IMR-90 (cell line): ENCODE measurements around the gene INAVA. TPM values are rescaled to one million over a fixed set of nuclear protein-coding genes. Genes with fewer than 3 reads are reported as not detected.

ENCODE experiments used
- ATAC-seq: fragments of 200-7000 bp; cut with Tn5 transposase; 2 replicates; pipeline ENCODE4 v1.9.1; 2020; ENCODE audit warnings: low read depth, mild to moderate bottlenecking, moderate library complexity
- BruUV-seq: library from RNA; stranded (reverse); fragments of 400-500 nt; replicated peaks from 2 replicates; lab custom pipeline; 2021; lab: Mats Ljungman, UMichigan
- CTCF ChIA-PET: fragments of 300-600 bp; formaldehyde crosslinking; extraction: SDS; loops from one replicate; lab custom pipeline; 2021; ENCODE audit warnings: antibody characterized with exemption; lab: Yijun Ruan, JAX
- POLR2A ChIA-PET: fragments of 300-600 bp; sonication (Branson Sonifier 250); formaldehyde crosslinking; loops from one replicate; lab custom pipeline; 2022; ENCODE audit warnings: antibody characterized with exemption; ENCODE audit not compliant: unreplicated experiment; lab: Charles Lee
- DNase-seq: peaks from one replicate; pipeline ENCODE4 v3.0.0; 2013
- H2AFZ ChIP-seq: replicated peaks from 2 replicates; pipeline ENCODE3; 2013; ENCODE audit warnings: low read length, mild to moderate bottlenecking; ENCODE audit not compliant: poor library complexity
- H2AK5ac ChIP-seq: 2 replicates; pipeline ENCODE4 v1.6.1; 2013; ENCODE audit warnings: low read depth, low read length, inconsistent platforms
- H2AK9ac ChIP-seq: replicated peaks from 2 replicates; pipeline ENCODE3; 2013; ENCODE audit warnings: mild to moderate bottlenecking, low read depth, low read length, moderate library complexity; ENCODE audit not compliant: poor library complexity
- H2BK120ac ChIP-seq: 2 replicates; pipeline ENCODE4 v1.6.1; 2013; ENCODE audit warnings: low read depth, low read length, inconsistent platforms
- H2BK15ac ChIP-seq: 3 replicates; pipeline ENCODE4 v1.6.1; 2013; ENCODE audit warnings: low read depth, low read length, inconsistent platforms
- H2BK20ac ChIP-seq: 2 replicates; pipeline ENCODE4 v1.6.1; 2013; ENCODE audit warnings: low read depth, mild to moderate bottlenecking, inconsistent platforms, low read length, moderate library complexity
- H2BK5ac ChIP-seq: 2 replicates; pipeline ENCODE4 v1.6.1; 2013; ENCODE audit warnings: mild to moderate bottlenecking, low read depth, low read length, inconsistent platforms; ENCODE audit not compliant: poor library complexity, severe bottlenecking
- H3K14ac ChIP-seq: replicated peaks from 2 replicates; pipeline ENCODE4 v1.6.1; 2013; ENCODE audit warnings: low read depth, low read length, inconsistent platforms
- H3K18ac ChIP-seq: 2 replicates; pipeline ENCODE4 v1.6.1; 2013; ENCODE audit warnings: low read depth, low read length, control low read depth
- H3K23ac ChIP-seq: 2 replicates; pipeline ENCODE4 v1.6.1; 2013; ENCODE audit warnings: low read depth, low read length, inconsistent platforms
- H3K27ac ChIP-seq: 2 replicates; pipeline ENCODE4 v1.5.1; 2013; ENCODE audit warnings: mild to moderate bottlenecking, control low read depth, low read length; ENCODE audit not compliant: insufficient read depth
- H3K27me3 ChIP-seq: 2 replicates; pipeline ENCODE4 v1.6.1; 2013; ENCODE audit warnings: low read length; ENCODE audit not compliant: control insufficient read depth, insufficient read depth
- H3K36me3 ChIP-seq: 2 replicates; pipeline ENCODE4 v1.6.1; 2013; ENCODE audit warnings: low read length, mixed read lengths; ENCODE audit not compliant: control insufficient read depth, insufficient read depth
- H3K4ac ChIP-seq: 2 replicates; pipeline ENCODE4 v1.6.1; 2013; ENCODE audit warnings: low read depth, low read length, inconsistent platforms
- H3K4me1 ChIP-seq: 2 replicates; pipeline ENCODE4 v1.6.1; 2013; ENCODE audit warnings: low read length, mixed read lengths; ENCODE audit not compliant: control insufficient read depth, insufficient read depth
- H3K4me2 ChIP-seq: 2 replicates; pipeline ENCODE4 v1.6.1; 2013; ENCODE audit warnings: low read depth, mild to moderate bottlenecking, control low read depth, low read length, moderate library complexity
- H3K4me3 ChIP-seq: 2 replicates; pipeline ENCODE4 v1.5.1; 2013; ENCODE audit warnings: low read depth, mild to moderate bottlenecking, control low read depth, low read length, moderate library complexity; ENCODE audit not compliant: insufficient read depth
- H3K56ac ChIP-seq: 2 replicates; pipeline ENCODE4 v1.6.1; 2013; ENCODE audit warnings: low read length, inconsistent platforms; ENCODE audit not compliant: insufficient read depth; ENCODE audit errors: extremely low read depth
- H3K79me1 ChIP-seq, 2 experiments: 2 replicates each; pipeline ENCODE4 v1.6.1; 2013; ENCODE audit warnings: low read length in 2 of 2, inconsistent platforms in 1 of 2, low read depth in 1 of 2
- H3K9ac ChIP-seq: 2 replicates; pipeline ENCODE4 v1.6.1; 2013; ENCODE audit warnings: low read depth, low read length, control low read depth
- H3K9me1 ChIP-seq: 2 replicates; pipeline ENCODE4 v1.6.1; 2013; ENCODE audit warnings: low read length, inconsistent platforms; ENCODE audit not compliant: insufficient read depth
- H3K9me3 ChIP-seq: 2 replicates; pipeline ENCODE4 v1.6.1; 2013; ENCODE audit warnings: low read length; ENCODE audit not compliant: control insufficient read depth, insufficient read depth
- H4K20me1 ChIP-seq: 2 replicates; pipeline ENCODE4 v1.6.1; 2013; ENCODE audit warnings: low read length, inconsistent platforms; ENCODE audit not compliant: insufficient read depth
- H4K5ac ChIP-seq: 2 replicates; pipeline ENCODE4 v1.6.1; 2013; ENCODE audit warnings: mild to moderate bottlenecking, low read depth, low read length, control low read depth
- H4K8ac ChIP-seq, 2 experiments: 2 replicates each; pipeline ENCODE4 v1.6.1; 2013; ENCODE audit warnings: low read depth in 2 of 2, low read length in 2 of 2, control low read depth in 1 of 2, inconsistent platforms in 1 of 2
- H4K91ac ChIP-seq: 2 replicates; pipeline ENCODE4 v1.6.1; 2013; ENCODE audit warnings: low read depth, low read length, inconsistent platforms; ENCODE audit not compliant: insufficient read depth
- MAZ ChIP-seq: IDR thresholded peaks from 2 replicates; pipeline ENCODE4 v1.6.1; 2012; ENCODE audit warnings: low read depth, mild to moderate bottlenecking, low read length, improper control_type of control experiment, moderate library complexity, borderline replicate concordance
- MXI1 ChIP-seq: IDR thresholded peaks from 2 replicates; pipeline ENCODE4 v1.6.1; 2012; ENCODE audit warnings: low read depth, mild to moderate bottlenecking, low read length, moderate library complexity, borderline replicate concordance
- POLR2A ChIP-seq: IDR thresholded peaks from 2 replicates; pipeline ENCODE4 v1.6.1; 2012; ENCODE audit warnings: mild to moderate bottlenecking, low read depth, low read length
- RAD21 ChIP-seq: IDR thresholded peaks from 2 replicates; pipeline ENCODE4 v1.6.1; 2012; ENCODE audit warnings: low read length, improper control_type of control experiment
- RFX5 ChIP-seq: IDR thresholded peaks from 2 replicates; pipeline ENCODE4 v1.8.0; 2012; ENCODE audit warnings: low read depth, mild to moderate bottlenecking, low read length, moderate library complexity
- WGBS, 2 experiments: methylation state at CpG; one replicate each; pipeline versions ENCODE4 v1.1.5 to v1.1.7; 2013; ENCODE audit warnings: missing lambda C conversion rate in 2 of 2; ENCODE audit not compliant: insufficient read length in 1 of 2; ENCODE audit errors: extremely low coverage in 2 of 2; 5-methylcytosine and 5-hydroxymethylcytosine counted together
- dilution Hi-C: fragments of 300-500 bp; cut with HindIII; formaldehyde crosslinking; loops from one replicate; pipeline ENCODE4 v1.14.3; 2018; ENCODE audit warnings: low sequenced_read_pairs; ENCODE audit not compliant: unreplicated experiment
- in situ Hi-C: fragments of 300-500 bp; cut with MboI; formaldehyde crosslinking; loops from 3 replicates; pipeline ENCODE4 v1.14.3; 2019; ENCODE audit warnings: low sequenced_read_pairs, inconsistent platforms, mixed read lengths
- intact Hi-C: fragments of 100-400 bp; cut with micrococcal nuclease; formaldehyde crosslinking; loops from 2 replicates; pipeline ENCODE4 v1.10.0; 2022
- polyA plus RNA-seq, 3 experiments: library from polyadenylated mRNA; depleted of rRNA; stranded (reverse); fragments of >200 nt; gene quantifications; 2 replicates each; pipeline ENCODE4 v1.2.3, GENCODE V29; 2012; ENCODE audit warnings: low replicate concordance in 1 of 3
- total RNA-seq: library from RNA; depleted of rRNA; stranded (reverse); fragments of >200 nt; gene quantifications from 2 replicates; pipeline ENCODE4 v1.2.3, GENCODE V29; 2012

The INAVA gene
- total and polyA plus RNA-seq, 2 of the 4 experiments (the other 2 are of a cell fraction): under 0.01 to 0.07 TPM

- Histone ChIP-seq H3K79me1 (no peaks in the 10 kb centered on the region), H2BK120ac (no peak overlapping the region), H3K4me2 (no peak overlapping the region), H2AK5ac (no peak overlapping the region), H3K27me3 (peaks cover 48% of the 10 kb centered on the region), H4K8ac (no peak overlapping the region), H3K9me1 (peaks cover 3% of the 10 kb centered on the region; the same call in 1 of the 2 replicates), H3K4me3 (no peak overlapping the region), H2BK5ac (no peak overlapping the region), H4K20me1 (no peaks in the 10 kb centered on the region; the same call in 1 of the 2 replicates), H3K14ac (no peak overlapping the region), H3K9me3 (no peaks in the 10 kb centered on the region), H3K4me1 (no peaks in the 10 kb centered on the region), H3K4ac (no peak overlapping the region), H3K27ac (no peak overlapping the region), H2BK20ac (no peak overlapping the region), H3K9ac (no peak overlapping the region), H3K18ac (no peak overlapping the region), H2BK15ac (no peak overlapping the region), H4K91ac (no peak overlapping the region), H3K36me3 (no peaks in the 10 kb centered on the region), H3K56ac (no peak overlapping the region), H4K5ac (no peak overlapping the region), H3K23ac (no peak overlapping the region), H2AFZ (no peak overlapping the region), H2AK9ac (no peak overlapping the region)
- ChIA-PET POLR2A (no interaction called here), CTCF (interaction anchor here (0.6 kb wide), 1 partner anchor 445 kb away, joined by 3 read pairs; no protein-coding TSS in a partner anchor)
- BruUV-seq: no TSS peak
- in situ Hi-C loops (no loop called here), intact Hi-C loops (no loop called here), dilution Hi-C loops (no loop called here)
- no CpG with 5 or more reads among the region's 5 CpGs for WGBS, 2 experiments
- no peak for DNase-seq
- ATAC-seq: no peak
- TF ChIP-seq MXI1: no peak
- TF ChIP-seq RAD21: no peak
- TF ChIP-seq POLR2A: no peak
- no peak for TF ChIP-seq RFX5
- no peak for TF ChIP-seq MAZ
Observed at GRCh38 chr1:200897259-200897658, 2.6 kb downstream of the INAVA start.
